SU-DHL-6 (cell line): ENCODE measurements around the gene SP7.

Source experiments
- H2AFZ ChIP-seq: fragments of 200-600 bp; sonication (generic); 2 replicates; pipeline ENCODE4 v1.6.1; 2014; ENCODE audit warnings: low read depth, mild to moderate bottlenecking, moderate library complexity, mixed read lengths, antibody characterized with exemption, low read length; ENCODE audit not compliant: severe bottlenecking
- H3F3A ChIP-seq: fragments of 200-600 bp; shearing (Covaris generic); 2 replicates; pipeline ENCODE4 v1.6.0; 2016; ENCODE audit warnings: antibody characterized with exemption, mild to moderate bottlenecking; ENCODE audit not compliant: insufficient read depth
- H3K27ac ChIP-seq: fragments of 200-600 bp; sonication (generic); 2 replicates; pipeline ENCODE4 v1.5.1; 2016; ENCODE audit warnings: low read depth, mild to moderate bottlenecking, low read length, moderate library complexity, mixed read lengths
- H3K27me3 ChIP-seq: fragments of 200-600 bp; sonication (generic), shearing (Covaris generic); 2 replicates; pipeline ENCODE4 v1.6.0; 2014; ENCODE audit warnings: mild to moderate bottlenecking, low read length
- H3K36me3 ChIP-seq: fragments of 200-600 bp; sonication (generic); 2 replicates; pipeline ENCODE4 v1.6.1; 2014; ENCODE audit warnings: mild to moderate bottlenecking, low read length, mixed read lengths
- H3K4me2 ChIP-seq: fragments of 300-600, 200-600 bp; shearing (Covaris generic), sonication (generic); 2 replicates; pipeline ENCODE4 v1.6.0; 2014; ENCODE audit warnings: low read length, low read depth, mild to moderate bottlenecking; ENCODE audit not compliant: poor library complexity, severe bottlenecking
- H3K4me3 ChIP-seq: fragments of 200-600 bp; sonication (generic); 2 replicates; pipeline ENCODE4 v1.5.1; 2014; ENCODE audit warnings: antibody characterized with exemption, low read length, mild to moderate bottlenecking, mixed read lengths; ENCODE audit not compliant: insufficient read depth, poor library complexity, severe bottlenecking
- H3K79me2 ChIP-seq: fragments of 200-600 bp; sonication (generic); 2 replicates; pipeline ENCODE4 v1.6.1; 2014; ENCODE audit warnings: mild to moderate bottlenecking, low read length, moderate library complexity; ENCODE audit not compliant: insufficient read depth
- H3K9ac ChIP-seq: fragments of 200-600 bp; sonication (generic); 2 replicates; pipeline ENCODE4 v1.7.0; 2014; ENCODE audit warnings: mild to moderate bottlenecking, low read length
- H3K9me2 ChIP-seq: fragments of 200-600 bp; sonication (generic); replicated peaks from 2 replicates; pipeline ENCODE4 v1.6.1; 2014; ENCODE audit warnings: low read length; ENCODE audit not compliant: insufficient read depth
- H3K9me3 ChIP-seq: fragments of 200-600 bp; sonication (generic); 2 replicates; pipeline ENCODE4 v1.6.1; 2014; ENCODE audit warnings: low read length, mixed read lengths; ENCODE audit not compliant: insufficient read depth
- H4K20me1 ChIP-seq: fragments of 200-600 bp; sonication (generic); 2 replicates; pipeline ENCODE4 v1.6.1; 2014; ENCODE audit warnings: low read depth, mild to moderate bottlenecking, antibody characterized with exemption, low read length, moderate library complexity, mixed read lengths
- EZH2phosphoT487 ChIP-seq: fragments of 200-600 bp; sonication (generic), shearing (Covaris generic); conservative IDR thresholded peaks from 2 replicates; pipeline ENCODE4 v1.6.1; 2018; ENCODE audit warnings: mild to moderate bottlenecking, antibody characterized with exemption, low read length, moderate library complexity, mixed read lengths
- TF ChIP-seq, protein P1 (sequence below): fragments of 200-600 bp; sonication (generic); IDR thresholded peaks from one replicate; pipeline ENCODE4 v1.5.1; 2017; ENCODE audit warnings: antibody characterized with exemption, mild to moderate bottlenecking, low read length, moderate library complexity; ENCODE audit not compliant: insufficient read depth, poor library complexity, severe bottlenecking

The SP7 gene

DNA sequence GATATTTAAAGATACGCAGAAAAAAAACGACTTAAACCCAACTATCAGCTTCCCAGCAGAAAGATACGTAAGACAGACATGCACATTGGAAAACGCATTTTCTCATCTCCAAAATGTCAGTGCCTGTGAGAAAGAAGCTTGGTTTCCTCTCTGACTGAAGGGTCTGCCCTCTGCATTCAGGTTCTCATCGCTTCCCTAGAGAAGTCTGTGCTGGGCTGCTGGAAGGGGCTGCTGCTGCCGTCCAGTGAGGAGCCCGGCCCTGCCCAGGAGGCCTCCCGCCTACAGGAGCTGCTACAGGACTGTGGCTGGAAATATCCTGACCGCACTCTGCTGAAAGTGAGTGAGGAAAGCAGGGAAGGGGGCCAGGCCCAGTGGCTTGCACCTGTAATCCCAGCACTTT lies 45.5 kb downstream of the SP7 start:
- H3K4me2 ChIP-seq = no peak overlapping the region
- H3K27ac ChIP-seq = no peak overlapping the region
- TF ChIP-seq EZH2phosphoT487 = no peak
- TF ChIP-seq, protein P1, sequence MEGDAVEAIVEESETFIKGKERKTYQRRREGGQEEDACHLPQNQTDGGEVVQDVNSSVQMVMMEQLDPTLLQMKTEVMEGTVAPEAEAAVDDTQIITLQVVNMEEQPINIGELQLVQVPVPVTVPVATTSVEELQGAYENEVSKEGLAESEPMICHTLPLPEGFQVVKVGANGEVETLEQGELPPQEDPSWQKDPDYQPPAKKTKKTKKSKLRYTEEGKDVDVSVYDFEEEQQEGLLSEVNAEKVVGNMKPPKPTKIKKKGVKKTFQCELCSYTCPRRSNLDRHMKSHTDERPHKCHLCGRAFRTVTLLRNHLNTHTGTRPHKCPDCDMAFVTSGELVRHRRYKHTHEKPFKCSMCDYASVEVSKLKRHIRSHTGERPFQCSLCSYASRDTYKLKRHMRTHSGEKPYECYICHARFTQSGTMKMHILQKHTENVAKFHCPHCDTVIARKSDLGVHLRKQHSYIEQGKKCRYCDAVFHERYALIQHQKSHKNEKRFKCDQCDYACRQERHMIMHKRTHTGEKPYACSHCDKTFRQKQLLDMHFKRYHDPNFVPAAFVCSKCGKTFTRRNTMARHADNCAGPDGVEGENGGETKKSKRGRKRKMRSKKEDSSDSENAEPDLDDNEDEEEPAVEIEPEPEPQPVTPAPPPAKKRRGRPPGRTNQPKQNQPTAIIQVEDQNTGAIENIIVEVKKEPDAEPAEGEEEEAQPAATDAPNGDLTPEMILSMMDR = no peak
- H2AFZ ChIP-seq = no peak overlapping the region
- H3K4me3 ChIP-seq = no peak overlapping the region
- H3K9ac ChIP-seq = no peak overlapping the region
- H3K79me2 ChIP-seq = peaks cover 3% of the 10 kb centered on the region
- H3K36me3 ChIP-seq = peaks cover 11% of the 10 kb centered on the region; the same call in 1 of the 2 replicates
- H3K27me3 ChIP-seq = no peaks in the 10 kb centered on the region
- no peaks in the 10 kb centered on the region for H3K9me3 ChIP-seq
- no peaks in the 10 kb centered on the region for H4K20me1 ChIP-seq
- no peaks in the 10 kb centered on the region for H3K9me2 ChIP-seq
- 0 out of 2 replicates have a peak, but pooled peaks cover 4% of the 10 kb centered on the region for H3F3A ChIP-seq

DNA sequence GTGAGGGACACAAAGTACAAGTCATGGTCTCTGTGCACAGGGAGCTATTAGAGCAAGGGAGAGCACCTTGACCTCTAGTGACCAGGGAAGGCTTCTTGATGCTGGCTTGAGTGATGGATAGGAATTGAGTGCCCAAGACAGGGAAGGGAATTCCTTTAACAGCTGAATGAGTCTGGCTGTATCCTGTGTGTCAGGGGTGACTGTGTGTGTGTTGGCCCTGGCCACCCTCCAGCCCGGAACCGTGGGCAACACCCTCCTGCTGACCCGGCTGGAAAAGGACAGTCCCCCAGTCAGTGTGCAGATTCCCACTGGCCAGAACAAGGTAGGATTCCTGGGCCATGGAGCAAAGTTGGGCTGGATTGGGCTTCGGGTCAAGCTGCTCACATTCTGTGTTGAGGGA lies 46.3 kb downstream of the SP7 start:
- H4K20me1 ChIP-seq = no peaks in the 10 kb centered on the region
- H3K79me2 ChIP-seq = no peaks in the 10 kb centered on the region
- 0 out of 2 replicates have a peak, but pooled peaks cover 1% of the 10 kb centered on the region for H3F3A ChIP-seq
- H3K9ac ChIP-seq = no peak overlapping the region
- no peak overlapping the region for H3K4me2 ChIP-seq
- no peak overlapping the region for H2AFZ ChIP-seq
- H3K27ac ChIP-seq = no peak overlapping the region
- no peak overlapping the region for H3K4me3 ChIP-seq
- TF ChIP-seq EZH2phosphoT487 = no peak
- TF ChIP-seq, protein P1 = no peak
- no peaks in the 10 kb centered on the region for H3K9me2 ChIP-seq
- no peaks in the 10 kb centered on the region for H3K9me3 ChIP-seq
- H3K36me3 ChIP-seq = peaks cover 11% of the 10 kb centered on the region; the same call in 1 of the 2 replicates
- H3K27me3 ChIP-seq = no peaks in the 10 kb centered on the region

- no peak overlapping the region for H3K9ac ChIP-seq
- TF ChIP-seq EZH2phosphoT487 = no peak
- TF ChIP-seq, protein P1 = no peak
- no peak overlapping the region for H3K4me2 ChIP-seq
- no peaks in the 10 kb centered on the region for H4K20me1 ChIP-seq
- no peaks in the 10 kb centered on the region for H3K27me3 ChIP-seq
- H3K27ac ChIP-seq = no peak overlapping the region
- H3F3A ChIP-seq = 0 out of 2 replicates have a peak, but pooled peaks cover under 1% of the 10 kb centered on the region
- no peaks in the 10 kb centered on the region for H3K79me2 ChIP-seq
- H3K9me3 ChIP-seq = no peaks in the 10 kb centered on the region
- H3K36me3 ChIP-seq = peaks cover 19% of the 10 kb centered on the region
- no peak overlapping the region for H2AFZ ChIP-seq
- no peak overlapping the region for H3K4me3 ChIP-seq
- no peaks in the 10 kb centered on the region for H3K9me2 ChIP-seq
Measured at GRCh38 chr12:53288322-53288721, 47.8 kb downstream of the SP7 start.
